Transverse colon (tissue), 4 donors: Measurements from ENCODE around the gene HRK.

Experiments used
- CTCF ChIP-seq, 5 experiments: fragments of 200-600 bp in 3 of 5; fragments of 450-650 bp in 2 of 5; sonication (generic) in 3 of 5; IDR thresholded peaks; 1 replicate in 2 of 5; 2 replicates in 3 of 5; pipeline ENCODE4 v1.5.1; 2016 to 2017; ENCODE audit warnings: antibody characterized with exemption in 5 of 5, inconsistent platforms in 3 of 5, mild to moderate bottlenecking in 2 of 5, moderate library complexity in 1 of 5
- POLR2A ChIP-seq: fragments of 450-650 bp; IDR thresholded peaks from one replicate; pipeline ENCODE4 v1.6.1; 2016; ENCODE audit warnings: antibody characterized with exemption, mild to moderate bottlenecking, moderate library complexity
- POLR2AphosphoS5 ChIP-seq, 3 donors: sonication (generic); formaldehyde crosslinking; IDR thresholded peaks; one replicate each; pipeline ENCODE4 v1.6.1; 2016; ENCODE audit warnings: antibody characterized with exemption in 3 of 3

GRCh38 chr12:116859079-116859478, 22.2 kb downstream of the HRK start:
- TF ChIP-seq CTCF (IDR thresholded peaks at IDR 0.05) (no peak), POLR2A (no peak), POLR2AphosphoS5 (IDR thresholded peaks at IDR 0.05) (no peak)
